Muscle layer of colon (tissue), 2 donors: ENCODE data around the gene SIT1.

Experiments
- H3K27ac ChIP-seq: one replicate; pipeline ENCODE4 v1.7.0; 2013; ENCODE audit warnings: low read depth, mild to moderate bottlenecking, low read length, moderate library complexity
- H3K27me3 ChIP-seq, 2 donors: one replicate each; pipeline ENCODE4 v1.7.0; 2013; ENCODE audit warnings: low read length in 2 of 2, mild to moderate bottlenecking in 2 of 2; ENCODE audit not compliant: insufficient read depth in 2 of 2, control insufficient read depth in 1 of 2
- H3K36me3 ChIP-seq: one replicate; pipeline ENCODE4 v1.7.0; 2013; ENCODE audit warnings: mild to moderate bottlenecking, low read length; ENCODE audit not compliant: insufficient read depth
- H3K4me1 ChIP-seq: one replicate; pipeline ENCODE4 v1.7.0; 2013; ENCODE audit warnings: mild to moderate bottlenecking, low read length; ENCODE audit not compliant: insufficient read depth
- H3K4me3 ChIP-seq, 2 donors: one replicate each; pipeline ENCODE4 v1.7.0; 2013; ENCODE audit warnings: low read length in 2 of 2, low read depth in 1 of 2, mild to moderate bottlenecking in 1 of 2, moderate library complexity in 1 of 2
- H3K9ac ChIP-seq: one replicate; pipeline ENCODE4 v1.7.0; 2013; ENCODE audit warnings: low read length
- H3K9me3 ChIP-seq: one replicate; pipeline ENCODE4 v1.7.0; 2013; ENCODE audit warnings: mild to moderate bottlenecking, low read length
- donor health status: abdominal sarcoma.
- donor health status: Adenocarcinoma of cecum.

The SIT1 gene

GRCh38 chr9:35650341-35651158 lies at the start of gene SIT1:
Gene SIT1 (minus strand): TSS chr9:35650931. CDS start chr9:35650853, 78 bp downstream.
- no peaks in the 10 kb centered on the region for H3K9me3 ChIP-seq
- no peaks in the 10 kb centered on the region for H3K27me3 ChIP-seq
- peaks cover 12% of the 10 kb centered on the region for H3K4me1 ChIP-seq
- no peak within 1 kb of the TSS for H3K4me3 ChIP-seq
- H3K27ac ChIP-seq: no peak within 1 kb of the TSS
- H3K9ac ChIP-seq: no peak within 1 kb of the TSS
- no peaks in the 10 kb centered on the region for H3K36me3 ChIP-seq

- H3K4me1 ChIP-seq: peaks cover 8% of the 10 kb centered on the region
- no peak overlapping the region for H3K27ac ChIP-seq
- no peaks in the 10 kb centered on the region for H3K9me3 ChIP-seq
- no peak overlapping the region for H3K9ac ChIP-seq
- no peak overlapping the region for H3K4me3 ChIP-seq
- peaks cover 94% of the 10 kb centered on the region for H3K36me3 ChIP-seq
- H3K27me3 ChIP-seq: no peaks in the 10 kb centered on the region
Observed at GRCh38 chr9:35700031-35700430, 49.3 kb upstream of the SIT1 start.

- Histone ChIP-seq H3K27ac (no peak overlapping the region), H3K9me3 (no peaks in the 10 kb centered on the region), H3K27me3 (no peaks in the 10 kb centered on the region), H3K36me3 (peaks cover 76% of the 10 kb centered on the region), H3K9ac (no peak overlapping the region), H3K4me3 (no peak overlapping the region), H3K4me1 (peaks cover 8% of the 10 kb centered on the region)
Observed at GRCh38 chr9:35698231-35698630, 47.5 kb upstream of the SIT1 start.

GRCh38 chr9:35697486-35697885 lies 46.8 kb upstream of the SIT1 start:
- Histone ChIP-seq H3K27ac (peak overlapping the region; percentile 36), H3K9ac (no peak overlapping the region), H3K36me3 (peaks cover 69% of the 10 kb centered on the region), H3K4me1 (peaks cover 8% of the 10 kb centered on the region), H3K4me3 (no peak overlapping the region), H3K9me3 (no peaks in the 10 kb centered on the region), H3K27me3 (no peaks in the 10 kb centered on the region)

GRCh38 chr9:35696520-35697215 lies 45.9 kb upstream of the SIT1 start:
- no peak overlapping the region for H3K9ac ChIP-seq
- peaks cover 62% of the 10 kb centered on the region for H3K36me3 ChIP-seq
- no peak overlapping the region for H3K4me3 ChIP-seq
- H3K27ac ChIP-seq: peak overlapping the region; percentile 48
- H3K9me3 ChIP-seq: no peaks in the 10 kb centered on the region
- peaks cover 15% of the 10 kb centered on the region for H3K4me1 ChIP-seq
- no peaks in the 10 kb centered on the region for H3K27me3 ChIP-seq

- Histone ChIP-seq H3K36me3 (peaks cover 55% of the 10 kb centered on the region), H3K27me3 (no peaks in the 10 kb centered on the region), H3K9ac (no peak overlapping the region), H3K4me1 (peaks cover 21% of the 10 kb centered on the region), H3K27ac (peak overlapping the region; percentile 48), H3K9me3 (no peaks in the 10 kb centered on the region), H3K4me3 (no peak overlapping the region)
Observed at GRCh38 chr9:35695943-35696401, 45.2 kb upstream of the SIT1 start.

- peak overlapping the region; percentile 73 to 99 for H3K4me3 ChIP-seq
- peak overlapping the region; percentile 98 for H3K27ac ChIP-seq
- H3K4me1 ChIP-seq: peaks cover 19% of the 10 kb centered on the region
- peak overlapping the region; percentile 80 for H3K9ac ChIP-seq
- H3K27me3 ChIP-seq: no peaks in the 10 kb centered on the region
- H3K36me3 ChIP-seq: peaks cover 38% of the 10 kb centered on the region
- H3K9me3 ChIP-seq: no peaks in the 10 kb centered on the region
Observed at GRCh38 chr9:35691757-35692301, 41.1 kb upstream of the SIT1 start.

- Histone ChIP-seq H3K36me3 (peaks cover 38% of the 10 kb centered on the region), H3K4me3 (peak overlapping the region; percentile 73 to 99), H3K27ac (peak overlapping the region; percentile 98), H3K9ac (peak overlapping the region; percentile 80), H3K4me1 (peaks cover 14% of the 10 kb centered on the region), H3K9me3 (no peaks in the 10 kb centered on the region), H3K27me3 (no peaks in the 10 kb centered on the region)
Observed at GRCh38 chr9:35691334-35691650, 40.6 kb upstream of the SIT1 start.

- peak overlapping the region; percentile 80 for H3K9ac ChIP-seq
- peaks cover 13% of the 10 kb centered on the region for H3K4me1 ChIP-seq
- H3K27ac ChIP-seq: peak overlapping the region; percentile 98
- H3K36me3 ChIP-seq: peaks cover 38% of the 10 kb centered on the region
- H3K27me3 ChIP-seq: no peaks in the 10 kb centered on the region
- H3K4me3 ChIP-seq: peak overlapping the region; percentile 73 to 99
- H3K9me3 ChIP-seq: no peaks in the 10 kb centered on the region
Observed at GRCh38 chr9:35690614-35691333, 40.0 kb upstream of the SIT1 start.

- Histone ChIP-seq H3K4me1 (peaks cover 18% of the 10 kb centered on the region), H3K36me3 (peaks cover 40% of the 10 kb centered on the region), H3K9ac (peak overlapping the region; percentile 68), H3K9me3 (no peaks in the 10 kb centered on the region), H3K27ac (peak overlapping the region; percentile 98), H3K27me3 (no peaks in the 10 kb centered on the region), H3K4me3 (peak overlapping the region; percentile 73 to 99)
Observed at GRCh38 chr9:35690294-35690613, 39.5 kb upstream of the SIT1 start.
